ENCODE results near the gene COMTD1. TPM values are rescaled to one million over a fixed set of nuclear protein-coding genes. Genes with fewer than 3 reads are reported as not detected.

The COMTD1 gene
- total and polyA plus RNA-seq, 2 of the 8 experiments (the other 6 are each of a cell fraction or from before 2014, with no cell fraction given): 31.9 to 42.4 TPM

DNA sequence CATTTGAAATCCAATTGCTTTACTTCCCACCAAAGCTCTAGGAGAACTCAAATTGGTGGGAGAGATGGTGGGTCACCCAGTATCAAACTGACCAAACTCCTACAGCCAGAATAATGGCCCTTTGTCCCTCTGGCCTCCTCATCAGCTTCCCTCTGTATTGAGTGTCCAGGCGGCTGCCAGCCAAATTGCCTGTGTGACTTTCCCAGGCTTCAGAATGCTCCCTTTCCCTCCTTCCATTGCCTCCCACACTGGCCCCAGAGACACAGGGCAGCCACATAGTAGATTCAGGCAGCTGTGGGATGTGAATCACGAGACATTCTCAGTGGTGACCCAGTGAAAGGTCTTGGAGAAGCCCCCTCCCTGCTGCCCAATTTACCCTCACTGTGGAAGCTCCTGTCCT lies 37.9 kb downstream of the COMTD1 start:
- Histone ChIP-seq H3K4ac (replicated peaks; ENCODE audit: insufficient read length, low read depth, low read length) (no peak overlapping the region), H3K56ac (replicated peaks; ENCODE audit: insufficient read length, low read depth, low read length) (no peak overlapping the region), H3K4me2 (ENCODE audit: insufficient read depth in 1 of 2, low read depth in 2 of 2, low read length in 2 of 2) (no peak overlapping the region), H3K79me1 (ENCODE audit: low read depth, low read length) (no peaks in the 10 kb centered on the region), H2BK20ac (ENCODE audit: low read length) (no peak overlapping the region), H3K23ac (ENCODE audit: insufficient read length) (no peak overlapping the region), H3K36me3 (ENCODE audit: control insufficient read depth in 2 of 4, insufficient read depth in 4 of 4, low read length in 3 of 4) (no peaks in the 10 kb centered on the region), H3K4me3 (ENCODE audit: extremely low read depth in 1 of 4, insufficient read depth in 2 of 4, low read depth in 3 of 4, low read length in 4 of 4) (no peak overlapping the region), H3K9me3 (ENCODE audit: insufficient read depth in 2 of 2, low read depth in 1 of 2, low read length in 1 of 2) (no peaks in the 10 kb centered on the region), H2AK5ac (ENCODE audit: low read depth, low read length) (no peak overlapping the region), H3K14ac (ENCODE audit: insufficient read length) (no peak overlapping the region), H4K8ac (ENCODE audit: extremely low read depth, insufficient read depth, low read length) (no peak overlapping the region), H3K4me1 (replicated peaks in 1 of 4; ENCODE audit: control insufficient read depth in 3 of 4, insufficient read depth in 4 of 4, low read length in 3 of 4) (no peaks in the 10 kb centered on the region), H3K27me3 (replicated peaks in 1 of 4; ENCODE audit: control insufficient read depth in 3 of 4, extremely low read depth in 1 of 4, insufficient read depth in 3 of 4, low read length in 3 of 4) (no peaks in the 10 kb centered on the region), H4K20me1 (replicated peaks in 1 of 2; ENCODE audit: control insufficient read depth in 1 of 2, insufficient read depth in 2 of 2, low read length in 2 of 2) (no peaks in the 10 kb centered on the region), H2BK15ac (ENCODE audit: low read length) (no peak overlapping the region), H4K91ac (replicated peaks; ENCODE audit: insufficient read length, low read length) (no peak overlapping the region), H2BK120ac (replicated peaks; ENCODE audit: low read depth, low read length) (no peak overlapping the region), H3K79me2 (ENCODE audit: control insufficient read depth in 1 of 2, insufficient read depth in 2 of 2, low read length in 2 of 2) (no peaks in the 10 kb centered on the region), H2BK5ac (ENCODE audit: low read depth, low read length) (no peak overlapping the region), H3K18ac (ENCODE audit: extremely low read depth, low read length) (no peak overlapping the region), H2BK12ac (ENCODE audit: low read depth, low read length) (no peak overlapping the region), H4K5ac (ENCODE audit: insufficient read length, low read depth, low read length) (no peak overlapping the region), H3K9ac (replicated peaks in 1 of 4; ENCODE audit: extremely low read depth in 1 of 4, low read depth in 3 of 4, low read length in 3 of 4) (no peak overlapping the region), H3K23me2 (ENCODE audit: low read depth, low read length) (no peaks in the 10 kb centered on the region), H2AFZ (ENCODE audit: low read length) (no peak overlapping the region), H3K27ac (ENCODE audit: low read depth, low read length) (no peak overlapping the region)
- ChIA-PET CTCF (ENCODE audit: partially characterized antibody) (interaction anchor here (0.6 to 3.4 kb wide), 7 partner anchors 8 to 362 kb away, joined by 3 to 26 read pairs (median 5); partner anchors contain the start of gene COMTD1), POLR2A (ENCODE audit: partially characterized antibody) (interaction anchor here (1.5 to 36.7 kb wide), 4 partner anchors 10 to 30 kb away, joined by 6 to 801 read pairs (median 22); partner anchors contain the start of genes COMTD1 and VDAC2)
- DNase-seq (ENCODE audit: low read depth in 1 of 2, low spot score in 2 of 2) (no peak), FAIRE-seq (no peak)
- WGBS, 2 experiments (ENCODE audit: extremely low coverage in 1 of 2, insufficient coverage in 1 of 2, insufficient read length in 1 of 2, insufficient replicate concordance in 2 of 2, low coverage in 1 of 2, low lambda C conversion rate in 2 of 2, missing lambda C conversion rate in 1 of 2): 80% methylated on average over 2 of the region's 2 CpGs; no CpG with 5 or more reads in 1 of the 2 experiments
- TF ChIP-seq CTBP2 (IDR thresholded peaks at IDR 0.05; ENCODE audit: borderline replicate concordance, insufficient read depth, insufficient read length, low read length) (no peak), SP4 (IDR thresholded peaks at IDR 0.05; ENCODE audit: low read length) (no peak), KDM5A (IDR thresholded peaks at IDR 0.05; ENCODE audit: low read length) (no peak), ATF2 (IDR thresholded peaks at IDR 0.05; ENCODE audit: low read length) (no peak), MAFK (IDR thresholded peaks at IDR 0.05; ENCODE audit: low read depth, low read length) (no peak), ATF3 (IDR thresholded peaks at IDR 0.05; ENCODE audit: insufficient read depth, low read depth, low read length) (no peak)
